Neural progenitor cell (in vitro differentiated cells): ENCODE measurements around the gene OR2J2.

Source experiments
- CTCF ChIP-seq: fragments of 200-600 bp; sonication (generic); IDR thresholded peaks from 2 replicates; pipeline ENCODE4 v1.5.1; 2017; ENCODE audit warnings: antibody characterized with exemption, mild to moderate bottlenecking
- EZH2 ChIP-seq: fragments of 200-600 bp; sonication (generic); IDR thresholded peaks from 2 replicates; pipeline ENCODE4 v1.6.1; 2017; ENCODE audit warnings: antibody characterized with exemption, mild to moderate bottlenecking, moderate library complexity

DNA sequence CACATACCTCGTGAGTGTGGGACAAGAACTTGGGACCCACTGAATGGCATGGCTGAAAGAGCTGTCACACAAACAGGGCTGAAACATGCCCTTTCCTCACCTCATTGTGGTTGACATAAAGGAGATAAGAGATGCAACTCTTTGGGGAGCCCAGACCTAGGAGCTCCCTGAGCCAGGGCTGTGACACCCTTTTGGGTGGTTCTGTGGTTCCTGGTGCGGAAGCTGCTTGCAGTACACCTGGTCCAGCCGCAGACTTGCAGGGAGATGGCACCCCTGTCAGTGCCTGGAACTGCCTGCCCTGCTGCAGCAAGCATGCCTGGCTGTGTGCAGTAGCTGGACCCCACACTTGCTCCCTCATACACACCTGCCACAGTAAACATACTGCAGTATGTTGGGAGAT is 31.3 kb downstream of the OR2J2 start:
- no peak for TF ChIP-seq CTCF
- TF ChIP-seq EZH2 = no peak
